ENCODE measurements around the gene TGFBR3.

Gene TGFBR3

GRCh38 chr1:91819038-91819788, 66.7 kb downstream of the TGFBR3 start:
- DNase-seq, result no peak

- no peak for DNase-seq
Observed at GRCh38 chr1:91818713-91818975, 67.3 kb downstream of the TGFBR3 start.

GRCh38 chr1:91817211-91817905, 68.6 kb downstream of the TGFBR3 start:
- no peak for DNase-seq

GRCh38 chr1:91816031-91816430, 69.9 kb downstream of the TGFBR3 start:
- DNase-seq, result no peak

GRCh38 chr1:91814448-91814847, 71.5 kb downstream of the TGFBR3 start:
- DNase-seq, result no peak

GRCh38 chr1:91813813-91814212, 72.1 kb downstream of the TGFBR3 start:
- DNase-seq, result no peak

GRCh38 chr1:91811363-91812025, 74.5 kb downstream of the TGFBR3 start:
- no peak for DNase-seq

- no peak for DNase-seq
Observed at GRCh38 chr1:91809317-91809716, 76.6 kb downstream of the TGFBR3 start.

- no peak for DNase-seq
Observed at GRCh38 chr1:91807921-91808620, 77.9 kb downstream of the TGFBR3 start.

- DNase-seq, result no peak
Observed at GRCh38 chr1:91806769-91807700, 78.9 kb downstream of the TGFBR3 start.

- DNase-seq, result no peak
Observed at GRCh38 chr1:91806181-91806768, 79.7 kb downstream of the TGFBR3 start.

GRCh38 chr1:91805311-91805801, 80.6 kb downstream of the TGFBR3 start:
- no peak for DNase-seq

GRCh38 chr1:91804546-91805023, 81.4 kb downstream of the TGFBR3 start:
- no peak for DNase-seq

- no peak for DNase-seq
Observed at GRCh38 chr1:91803847-91804545, 82.0 kb downstream of the TGFBR3 start.

GRCh38 chr1:91803123-91803522, 82.8 kb downstream of the TGFBR3 start:
- DNase-seq, result no peak

- DNase-seq, result no peak
Observed at GRCh38 chr1:91801496-91802115, 84.3 kb downstream of the TGFBR3 start.

GRCh38 chr1:91799863-91800262, 86.1 kb downstream of the TGFBR3 start:
- DNase-seq, result no peak

- no peak for DNase-seq
Observed at GRCh38 chr1:91799159-91799558, 86.8 kb downstream of the TGFBR3 start.

- DNase-seq, result no peak
Observed at GRCh38 chr1:91798740-91799139, 87.2 kb downstream of the TGFBR3 start.

- no peak for DNase-seq
Observed at GRCh38 chr1:91798241-91798648, 87.7 kb downstream of the TGFBR3 start.

- DNase-seq, result no peak
Observed at GRCh38 chr1:91797164-91797563, 88.8 kb downstream of the TGFBR3 start.

All from NCI-H2107 (cell line).